ENCODE data around the gene CAMKK1. TPM values are rescaled to one million over a fixed set of nuclear protein-coding genes. Genes with fewer than 3 reads are reported as not detected.

CAMKK1 gene
- total RNA-seq, 2 donors from 2014 or later, result 9.2 to 9.3 TPM

- no peaks in the 10 kb centered on the region for H3K27me3 ChIP-seq
- peaks cover 22% of the 10 kb centered on the region for H3K4me1 ChIP-seq
- no peak for DNase-seq
- H3K4me3 ChIP-seq, result no peak overlapping the region
- TF ChIP-seq CTCF (IDR thresholded peaks at IDR 0.05) (no peak), POLR2A (IDR thresholded peaks at IDR 0.05) (no peak)
- H3K9me3 ChIP-seq, result no peaks in the 10 kb centered on the region
- H3K36me3 ChIP-seq (replicated peaks in 1 of 2; ENCODE audit: insufficient read depth in 1 of 2, low read depth in 2 of 2), result no peaks in the 10 kb centered on the region
- no peak overlapping the region for H3K27ac ChIP-seq
- intact Hi-C loops (cut with DNase I), result loop anchor here (10.0 kb wide), 1 partner anchor 156 kb away; no protein-coding TSS in a partner anchor
- 55 to 75% methylated on average over 5 to 6 of the region's 8 CpGs for WGBS, 2 donors
- ATAC-seq, result no peak
Observed at GRCh38 chr17:3918372-3919122, 25.7 kb upstream of the CAMKK1 start.

- Histone ChIP-seq H3K4me3 (no peak overlapping the region), H3K27ac (no peak overlapping the region)
Observed at GRCh38 chr17:3917391-3917931, 24.6 kb upstream of the CAMKK1 start.

GRCh38 chr17:3916825-3917224 is 24.0 kb upstream of the CAMKK1 start:
- ATAC-seq, result no peak
- intact Hi-C loops (cut with DNase I), result loop anchor here (10.0 kb wide), 1 partner anchor 158 kb away; no protein-coding TSS in a partner anchor
- Histone ChIP-seq H3K27me3 (no peaks in the 10 kb centered on the region), H3K4me1 (peaks cover 23% of the 10 kb centered on the region), H3K27ac (no peak overlapping the region), H3K36me3 (replicated peaks in 1 of 2; ENCODE audit: insufficient read depth in 1 of 2, low read depth in 2 of 2) (no peaks in the 10 kb centered on the region), H3K4me3 (no peak overlapping the region), H3K9me3 (no peaks in the 10 kb centered on the region)
- WGBS, 2 donors, result 56 to 88% methylated on average over 6 to 10 of the region's 10 CpGs
- no peak for DNase-seq
- no peak for TF ChIP-seq POLR2A (IDR thresholded peaks at IDR 0.05)
- TF ChIP-seq CTCF (IDR thresholded peaks at IDR 0.05), result no peak

More at GRCh38 chr17:3917391-3917931, 24.6 kb upstream of the CAMKK1 start:
- H3K27me3 ChIP-seq, result no peaks in the 10 kb centered on the region
- 14 to 24% methylated on average over 5 to 11 of the region's 11 CpGs for WGBS, 2 donors
- peaks cover 23% of the 10 kb centered on the region for H3K4me1 ChIP-seq
- ATAC-seq (no peak), DNase-seq (peak in 3 of 4 donors; percentile 28 to 60 (median 54))
- H3K36me3 ChIP-seq (replicated peaks in 1 of 2; ENCODE audit: insufficient read depth in 1 of 2, low read depth in 2 of 2), result no peaks in the 10 kb centered on the region
- intact Hi-C loops (cut with DNase I), result loop anchor here (10.0 kb wide), 1 partner anchor 157 kb away; no protein-coding TSS in a partner anchor
- TF ChIP-seq CTCF (IDR thresholded peaks at IDR 0.05), result no peak
- no peak for TF ChIP-seq POLR2A (IDR thresholded peaks at IDR 0.05)
- no peaks in the 10 kb centered on the region for H3K9me3 ChIP-seq

GRCh38 chr17:3915995-3916696 is 23.3 kb upstream of the CAMKK1 start, which contains the start of gene P2RX1:
TSS of gene P2RX1 (minus strand) at chr17:3916465. CDS start at chr17:3916225, 240 bp downstream.
- H3K27me3 ChIP-seq, result no peaks in the 10 kb centered on the region
- TF ChIP-seq POLR2A (IDR thresholded peaks at IDR 0.05) (peak in 1 of 3 donors; percentile 13), CTCF (IDR thresholded peaks at IDR 0.05) (no peak)
- H3K9me3 ChIP-seq, result no peaks in the 10 kb centered on the region
- 58 to 81% methylated on average over 10 to 25 of the region's 28 CpGs for WGBS, 2 donors
- DNase-seq, result peak in 1 of 4 donors; percentile 42
- intact Hi-C loops (cut with DNase I), result loop anchor here (10.0 kb wide), 1 partner anchor 159 kb away; no protein-coding TSS in a partner anchor
- no peak within 1 kb of the TSS for H3K4me3 ChIP-seq
- H3K36me3 ChIP-seq (replicated peaks in 1 of 2; ENCODE audit: insufficient read depth in 1 of 2, low read depth in 2 of 2), result no peaks in the 10 kb centered on the region
- peaks cover 17% of the 10 kb centered on the region for H3K4me1 ChIP-seq
- H3K27ac ChIP-seq, result no peak within 1 kb of the TSS
- ATAC-seq, result no peak
